GM21576 (cell line): ENCODE data around the gene FLRT2.

Experiments
- ATAC-seq: cut with Tn5 transposase; IDR thresholded peaks from one replicate; pipeline ENCODE4 v1.9.1; 2021; ENCODE audit warnings: mild to moderate bottlenecking, moderate library complexity; ENCODE audit not compliant: unreplicated experiment

Gene FLRT2

GRCh38 chr14:85594217-85594616, 64.3 kb downstream of the FLRT2 start:
- no peak for ATAC-seq

- ATAC-seq: no peak
Measured at GRCh38 chr14:85595981-85596380, 66.0 kb downstream of the FLRT2 start.

GRCh38 chr14:85596562-85596961, 66.6 kb downstream of the FLRT2 start:
- no peak for ATAC-seq

GRCh38 chr14:85597701-85598100, 67.8 kb downstream of the FLRT2 start:
- ATAC-seq: no peak

- no peak for ATAC-seq
Measured at GRCh38 chr14:85599939-85600338, 70.0 kb downstream of the FLRT2 start.

GRCh38 chr14:85601246-85601645, 71.3 kb downstream of the FLRT2 start:
- ATAC-seq: no peak

- no peak for ATAC-seq
Measured at GRCh38 chr14:85601690-85602089, 71.7 kb downstream of the FLRT2 start.

GRCh38 chr14:85602345-85602744, 72.4 kb downstream of the FLRT2 start:
- no peak for ATAC-seq

- no peak for ATAC-seq
Measured at GRCh38 chr14:85604021-85604420, 74.1 kb downstream of the FLRT2 start.

GRCh38 chr14:85604714-85605113, 74.8 kb downstream of the FLRT2 start:
- ATAC-seq: no peak

GRCh38 chr14:85607651-85608081, 77.7 kb downstream of the FLRT2 start:
- no peak for ATAC-seq

- no peak for ATAC-seq
Measured at GRCh38 chr14:85613496-85613895, 83.6 kb downstream of the FLRT2 start.

- no peak for ATAC-seq
Measured at GRCh38 chr14:85616386-85616885, 86.5 kb downstream of the FLRT2 start.

- no peak for ATAC-seq
Measured at GRCh38 chr14:85616886-85617285, 86.9 kb downstream of the FLRT2 start.

GRCh38 chr14:85617791-85618190, 87.8 kb downstream of the FLRT2 start:
- no peak for ATAC-seq

GRCh38 chr14:85618390-85618789, 88.4 kb downstream of the FLRT2 start:
- ATAC-seq: no peak

- ATAC-seq: no peak
Measured at GRCh38 chr14:85618978-85619377, 89.0 kb downstream of the FLRT2 start.

GRCh38 chr14:85619851-85620250, 89.9 kb downstream of the FLRT2 start:
- ATAC-seq: no peak

GRCh38 chr14:85620947-85621346, 91.0 kb downstream of the FLRT2 start:
- no peak for ATAC-seq

GRCh38 chr14:85622106-85622505, 92.2 kb downstream of the FLRT2 start:
- ATAC-seq: no peak

- no peak for ATAC-seq
Measured at GRCh38 chr14:85622986-85623685, 93.2 kb downstream of the FLRT2 start.

GRCh38 chr14:85625925-85626585, 96.1 kb downstream of the FLRT2 start:
- ATAC-seq: no peak
